Immature natural killer cell (primary cell): ENCODE measurements around the gene NEK5. TPM values are rescaled to one million over a fixed set of nuclear protein-coding genes. Genes with fewer than 3 reads are reported as not detected.

Experiments
- DNase-seq, 3 donors: peaks; one replicate each; pipeline ENCODE4 v3.0.0; 2022; ENCODE audit warnings: mixed read lengths in 1 of 3
- H3K27ac Mint-ChIP-seq, 6 donors: one replicate each; pipeline ENCODE4 v1.8.0; 2020; ENCODE audit warnings: mixed read lengths in 6 of 6, mild to moderate bottlenecking in 5 of 6, inconsistent platforms in 4 of 6, moderate library complexity in 3 of 6
- H3K27me3 Mint-ChIP-seq, 3 donors: one replicate each; pipeline ENCODE4 v1.8.0; 2020 to 2021; ENCODE audit warnings: low read depth in 3 of 3, mild to moderate bottlenecking in 3 of 3, mixed read lengths in 3 of 3, moderate library complexity in 3 of 3, inconsistent platforms in 1 of 3
- H3K36me3 Mint-ChIP-seq, 3 donors: one replicate each; pipeline ENCODE4 v1.8.0; 2020; ENCODE audit warnings: mixed read lengths in 3 of 3, inconsistent platforms in 2 of 3, mild to moderate bottlenecking in 2 of 3
- H3K4me1 Mint-ChIP-seq, 2 donors: one replicate each; pipeline ENCODE4 v1.8.0; 2020; ENCODE audit warnings: inconsistent platforms in 2 of 2, mild to moderate bottlenecking in 2 of 2, mixed read lengths in 2 of 2, moderate library complexity in 1 of 2
- H3K4me3 Mint-ChIP-seq, 5 donors: one replicate each; pipeline ENCODE4 v1.8.0; 2020; ENCODE audit warnings: mild to moderate bottlenecking in 5 of 5, mixed read lengths in 5 of 5, inconsistent platforms in 3 of 5, moderate library complexity in 3 of 5
- H3K9me3 Mint-ChIP-seq, 6 donors: one replicate each; pipeline ENCODE4 v1.8.0; 2020; ENCODE audit warnings: mild to moderate bottlenecking in 6 of 6, mixed read lengths in 6 of 6, inconsistent platforms in 4 of 6, moderate library complexity in 3 of 6
- polyA plus RNA-seq, 3 donors: library from polyadenylated mRNA; unstranded; fragments of 300-500 nt; fragmentation: Illumina TruSeq; gene quantifications; one replicate each; pipeline ENCODE4 v1.2.3, GENCODE V29; 2021

Gene NEK5
- polyA plus RNA-seq, 3 donors from 2014 or later: 0.07 TPM; not detected in 2

DNA sequence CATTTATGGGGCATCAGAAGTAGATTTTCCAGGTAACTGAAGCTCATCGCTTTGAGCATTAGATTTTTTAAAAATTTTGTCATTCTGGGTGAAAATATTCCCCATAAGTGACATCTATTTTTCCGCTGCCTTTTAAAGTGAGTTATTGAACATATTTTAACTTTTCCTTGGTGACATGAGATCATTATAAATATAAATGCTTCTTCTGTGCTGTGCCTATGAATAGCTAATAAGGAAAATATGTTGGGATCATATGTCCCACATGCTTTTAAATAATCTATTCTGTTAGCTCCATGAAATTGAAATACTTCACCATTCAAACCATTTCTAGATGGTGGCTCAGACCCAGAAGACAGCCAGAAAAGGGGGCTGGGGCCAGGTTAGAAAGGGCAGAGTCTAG lies 131.7 kb downstream of the NEK5 start:
- Mint-ChIP-seq H3K9me3 (no peaks in the 10 kb centered on the region), H3K27me3 (peaks cover 4 to 8% (median 7%) of the 10 kb centered on the region in 3 donors), H3K4me3 (no peak overlapping the region), H3K4me1 (no peaks in the 10 kb centered on the region), H3K36me3 (no peaks in the 10 kb centered on the region), H3K27ac (no peak overlapping the region)
- no peak for DNase-seq

DNA sequence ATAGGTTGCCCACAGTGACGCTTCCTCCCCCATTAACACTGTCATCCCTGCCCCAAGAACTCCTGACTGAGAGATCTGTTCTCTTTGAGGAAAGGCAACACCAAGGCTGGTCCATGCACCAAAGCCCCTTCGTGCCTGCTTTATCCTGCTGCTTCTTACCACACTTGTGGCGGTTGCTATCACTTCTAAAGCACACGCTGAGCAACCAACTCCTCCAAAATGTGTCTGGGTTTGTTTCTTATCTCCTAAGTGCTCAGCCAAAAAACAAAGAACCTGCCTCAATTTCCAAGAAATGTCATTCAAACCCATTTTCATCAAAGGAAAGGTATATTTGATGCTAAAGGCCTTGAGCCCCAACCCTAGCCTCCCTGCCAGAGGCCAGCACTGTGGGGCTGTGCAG lies 132.2 kb downstream of the NEK5 start:
- DNase-seq: no peak
- Mint-ChIP-seq H3K27me3 (peaks cover 4 to 9% (median 8%) of the 10 kb centered on the region in 3 donors), H3K4me3 (no peak overlapping the region), H3K4me1 (no peaks in the 10 kb centered on the region), H3K27ac (no peak overlapping the region), H3K36me3 (no peaks in the 10 kb centered on the region), H3K9me3 (no peaks in the 10 kb centered on the region)

GRCh38 chr13:51995677-51996551 lies 133.0 kb downstream of the NEK5 start:
- H3K4me1 Mint-ChIP-seq: no peaks in the 10 kb centered on the region
- DNase-seq: no peak
- H3K27ac Mint-ChIP-seq: no peak overlapping the region
- H3K27me3 Mint-ChIP-seq: peaks cover 4 to 10% (median 8%) of the 10 kb centered on the region in 3 donors
- H3K36me3 Mint-ChIP-seq: no peaks in the 10 kb centered on the region
- H3K4me3 Mint-ChIP-seq: no peak overlapping the region
- no peaks in the 10 kb centered on the region for H3K9me3 Mint-ChIP-seq

DNA sequence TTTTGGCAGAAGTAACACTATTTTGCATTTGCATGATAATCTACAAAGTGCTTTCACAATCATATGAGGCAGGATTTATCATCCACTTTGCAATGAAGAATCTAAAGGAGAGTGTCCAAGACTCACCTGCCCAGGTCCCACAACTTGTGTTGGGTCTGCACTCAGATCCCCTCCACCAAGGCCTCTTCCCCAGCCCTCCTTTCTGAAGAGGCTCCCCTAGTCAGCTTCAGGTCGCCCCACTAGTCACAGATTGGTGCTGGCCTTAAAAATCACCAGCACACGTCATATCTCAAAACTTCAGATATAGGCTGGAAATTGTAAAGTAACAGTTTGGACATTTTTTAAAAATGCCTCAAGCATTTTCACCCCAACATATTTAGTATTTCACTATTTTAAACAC lies 135.2 kb downstream of the NEK5 start:
- DNase-seq: no peak
- Mint-ChIP-seq H3K4me3 (no peak overlapping the region), H3K27me3 (peaks cover 2 to 11% (median 2%) of the 10 kb centered on the region in 3 donors), H3K4me1 (no peaks in the 10 kb centered on the region), H3K9me3 (no peaks in the 10 kb centered on the region), H3K36me3 (no peaks in the 10 kb centered on the region), H3K27ac (no peak overlapping the region)

- H3K9me3 Mint-ChIP-seq: peaks cover 0 to 1% (median 0%) of the 10 kb centered on the region in 6 donors
- H3K27ac Mint-ChIP-seq: no peak overlapping the region
- H3K36me3 Mint-ChIP-seq: no peaks in the 10 kb centered on the region
- no peak for DNase-seq
- no peak overlapping the region for H3K4me3 Mint-ChIP-seq
- H3K27me3 Mint-ChIP-seq: peaks cover 2 to 20% (median 6%) of the 10 kb centered on the region in 3 donors
- no peaks in the 10 kb centered on the region for H3K4me1 Mint-ChIP-seq
Observed at GRCh38 chr13:51988988-51989618, 139.8 kb downstream of the NEK5 start.

Other genes starting within 250 kb of the NEK5 start
- under 1 TPM in 1 of 3 donors, not detected in 2; 0.19 TPM for gene ATP7B, start 117.6 kb downstream of the NEK5 start, polyA plus RNA-seq
- 10 to 100 TPM; 15.3 to 39.8 (median 20.1) TPM for gene ALG11, start 116.7 kb downstream of the NEK5 start, polyA plus RNA-seq
- 1 to 10 TPM; 1.5 to 2.6 (median 2.3) TPM for gene UTP14C, start 104.4 kb downstream of the NEK5 start, polyA plus RNA-seq
- gene NEK3, start 30.5 kb upstream of the NEK5 start, polyA plus RNA-seq: 1 to 10 TPM; 1.6 to 3.6 (median 3.2) TPM